ES-I3 (cell line): ENCODE data around the gene SERP2.
"Not testable (repeated sequence)": the region's sequence is repeated elsewhere in the genome, so short reads cannot be mapped to it uniquely, and the experiment has no call there.

Source experiments
- H3K36me3 ChIP-seq: 2 replicates; pipeline ENCODE4 v1.6.1; 2013; ENCODE audit warnings: mild to moderate bottlenecking, low read length, control low read depth, moderate library complexity; ENCODE audit not compliant: insufficient read depth
- H3K4me1 ChIP-seq: 2 replicates; pipeline ENCODE4 v1.6.1; 2013; ENCODE audit warnings: mild to moderate bottlenecking, control low read depth, low read length; ENCODE audit not compliant: insufficient read depth
- H3K9ac ChIP-seq: 2 replicates; pipeline ENCODE4 v1.6.1; 2013; ENCODE audit warnings: low read depth, mild to moderate bottlenecking, low read length, moderate library complexity
- H3K9me3 ChIP-seq: 2 replicates; pipeline ENCODE4 v1.6.1; 2013; ENCODE audit warnings: mild to moderate bottlenecking, low read length, moderate library complexity; ENCODE audit not compliant: control insufficient read depth, insufficient read depth

SERP2 gene

DNA sequence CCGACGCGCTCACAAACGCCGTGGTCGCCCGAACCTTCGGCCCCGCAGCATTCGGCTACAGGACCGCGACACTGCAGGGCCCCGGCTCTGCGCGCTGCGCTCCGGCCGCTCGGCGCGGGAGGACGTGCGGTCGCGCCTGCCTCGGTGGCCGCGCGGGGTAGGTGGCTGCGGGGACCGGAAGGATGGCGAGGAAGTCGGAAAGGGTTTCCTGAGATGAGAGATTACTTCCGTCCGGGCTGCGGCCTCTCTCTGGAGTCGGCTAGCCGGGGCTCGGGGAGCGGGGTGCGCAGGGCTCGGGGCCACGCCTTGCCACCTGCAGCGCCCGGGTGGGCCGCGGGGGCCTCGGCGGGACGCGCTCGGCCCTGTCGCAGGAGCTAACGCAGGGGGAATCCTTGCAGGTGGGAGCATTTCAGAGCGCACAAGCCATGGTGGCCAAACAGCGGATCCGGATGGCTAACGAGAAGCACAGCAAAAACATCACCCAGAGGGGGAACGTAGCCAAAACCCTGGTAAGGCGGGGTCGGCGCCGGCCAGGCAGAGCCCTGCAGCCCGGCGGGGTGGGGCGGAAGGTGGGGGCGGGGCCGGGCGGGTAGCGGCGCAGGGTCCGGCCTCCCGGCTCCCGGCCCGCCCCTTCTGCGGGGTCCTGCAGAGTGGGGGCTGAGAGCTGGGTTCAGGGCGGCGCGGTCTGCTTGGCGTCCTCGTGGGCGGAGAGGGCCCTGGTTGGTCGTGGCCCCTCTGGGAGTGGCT lies at the start of gene SERP2:
Gene SERP2 (plus strand): TSS at position 224 of the 747 bp plus-strand sequence. CDS start 202 bp downstream, at position 426.
- peak within 1 kb of the TSS; percentile 83 for H3K9ac ChIP-seq
- H3K9me3 ChIP-seq: no peaks in the 10 kb centered on the region
- H3K4me1 ChIP-seq: peaks cover 7% of the 10 kb centered on the region
- H3K36me3 ChIP-seq: no peaks in the 10 kb centered on the region

DNA sequence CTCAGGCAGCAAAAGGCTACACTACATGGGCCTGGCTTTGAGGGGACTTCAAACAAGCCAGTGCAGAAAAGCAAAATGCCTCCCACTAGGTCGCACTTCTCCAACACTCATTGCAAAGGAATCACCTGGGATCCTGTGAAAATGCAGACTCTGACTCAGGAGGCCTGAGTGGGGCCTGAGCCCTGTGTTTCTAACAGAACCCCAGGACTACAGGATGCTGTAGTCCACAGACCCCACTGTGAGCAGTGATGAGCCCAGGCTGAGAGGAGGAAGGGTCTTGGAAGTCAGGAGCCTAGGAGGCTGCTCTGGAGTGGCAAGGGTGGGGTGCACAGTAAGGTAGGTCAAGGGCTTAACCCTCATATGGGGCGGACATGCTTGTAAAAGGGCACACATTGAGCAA lies 46.7 kb upstream of the SERP2 start:
- no peaks in the 10 kb centered on the region for H3K36me3 ChIP-seq
- peaks cover under 1% of the 10 kb centered on the region; the same call in 1 of the 2 replicates for H3K4me1 ChIP-seq
- H3K9me3 ChIP-seq: peaks cover 2% of the 10 kb centered on the region; the same call in 1 of the 2 replicates
- H3K9ac ChIP-seq: no peak overlapping the region

GRCh38 chr13:44329041-44329440 lies 44.6 kb upstream of the SERP2 start:
- H3K9me3 ChIP-seq, H3K36me3 ChIP-seq, H3K9ac ChIP-seq, H3K4me1 ChIP-seq: not testable (repeated sequence)

DNA sequence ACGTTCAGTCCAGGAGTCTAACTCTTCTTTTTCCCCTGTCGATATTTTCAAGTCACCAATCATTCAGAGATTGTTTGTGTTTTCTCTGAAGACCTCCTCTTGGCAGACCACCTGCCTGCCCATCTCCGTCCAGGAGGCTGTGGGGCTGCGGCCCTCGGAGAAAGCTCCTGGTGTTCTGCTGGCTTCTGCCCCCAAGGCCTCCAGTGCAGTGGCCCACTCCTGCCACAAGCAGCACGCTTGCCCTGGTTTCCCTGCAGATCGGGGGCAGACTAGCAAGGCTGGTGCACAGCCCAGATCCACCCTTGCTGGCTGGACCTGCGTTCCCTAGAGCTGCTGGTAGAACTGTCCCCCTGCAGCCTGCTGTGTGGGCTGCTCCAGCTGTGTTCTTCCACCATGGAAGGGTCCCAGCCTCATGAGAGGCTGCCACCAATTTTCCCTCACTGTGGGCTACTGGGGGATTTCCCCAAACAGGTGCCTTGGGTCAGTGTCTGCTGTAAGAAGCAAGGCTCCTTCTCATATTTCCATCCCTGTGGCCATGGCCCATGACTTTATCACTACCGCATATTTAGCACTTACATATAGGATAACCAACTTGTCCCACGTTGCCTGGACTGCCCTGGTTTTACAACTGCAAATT lies 43.6 kb upstream of the SERP2 start:
- Histone ChIP-seq H3K4me1 (peaks cover 7% of the 10 kb centered on the region; the same call in 1 of the 2 replicates), H3K9ac (no peak overlapping the region)

GRCh38 chr13:44331446-44331845 lies 42.2 kb upstream of the SERP2 start:
- Histone ChIP-seq H3K9ac (no peak overlapping the region), H3K36me3 (no peaks in the 10 kb centered on the region), H3K4me1 (peaks cover 7% of the 10 kb centered on the region; the same call in 1 of the 2 replicates), H3K9me3 (no peaks in the 10 kb centered on the region)

More for the DNA sequence above, 43.6 kb upstream of the SERP2 start:
- no peaks in the 10 kb centered on the region for H3K36me3 ChIP-seq
- H3K9me3 ChIP-seq: no peaks in the 10 kb centered on the region

DNA sequence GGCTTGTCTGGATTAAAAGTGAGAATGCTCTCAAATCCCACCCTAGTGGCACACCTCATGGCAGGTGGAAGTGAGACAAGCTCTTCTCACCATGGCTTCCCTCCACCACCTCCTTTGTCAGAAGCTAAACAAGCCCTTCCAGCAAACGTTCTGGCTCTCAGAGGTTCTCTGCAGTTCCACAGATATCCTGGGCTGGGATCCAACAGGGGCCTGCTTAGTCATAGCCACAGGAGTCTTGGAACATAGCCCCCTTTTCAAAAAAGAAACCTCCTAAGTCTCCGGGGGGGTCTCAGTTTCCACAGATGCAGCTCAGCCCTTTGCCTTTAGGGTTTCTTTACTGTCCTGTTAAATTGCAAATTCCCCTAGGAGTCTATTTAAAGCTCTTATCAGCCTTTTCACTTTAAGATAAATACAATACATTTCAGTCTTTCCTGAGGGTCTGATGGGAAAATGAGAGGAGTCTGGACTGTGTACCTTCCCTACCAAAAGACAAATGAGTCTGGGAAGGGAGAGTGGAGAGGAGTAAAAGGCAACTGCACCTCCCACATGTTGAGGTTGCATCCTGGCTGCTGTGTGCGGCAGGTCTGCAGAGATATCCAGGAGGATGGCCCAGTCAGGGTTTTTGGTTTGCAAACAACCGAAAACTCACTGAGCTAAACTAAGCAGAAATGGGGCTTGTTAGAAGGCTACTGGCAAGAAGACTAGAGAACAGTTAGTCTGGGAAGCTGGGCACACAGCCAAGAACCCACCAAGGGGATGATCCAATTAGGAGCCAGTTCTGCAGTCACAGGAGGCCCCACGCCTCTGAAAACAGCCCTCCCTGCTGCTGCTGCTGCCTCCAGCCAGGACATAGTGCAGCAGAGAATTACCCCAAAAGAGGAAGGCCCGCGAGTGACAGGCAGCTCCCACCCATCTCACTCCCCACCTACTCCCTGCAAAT lies 41.4 kb upstream of the SERP2 start:
- no peak overlapping the region for H3K9ac ChIP-seq
- no peaks in the 10 kb centered on the region for H3K9me3 ChIP-seq
- peaks cover 7% of the 10 kb centered on the region; the same call in 1 of the 2 replicates for H3K4me1 ChIP-seq
- H3K36me3 ChIP-seq: no peaks in the 10 kb centered on the region

GRCh38 chr13:44333950-44334655 lies 39.5 kb upstream of the SERP2 start:
- H3K36me3 ChIP-seq: no peaks in the 10 kb centered on the region
- no peaks in the 10 kb centered on the region for H3K9me3 ChIP-seq
- H3K4me1 ChIP-seq: peaks cover 7% of the 10 kb centered on the region; the same call in 1 of the 2 replicates
- H3K9ac ChIP-seq: no peak overlapping the region

GRCh38 chr13:44334751-44335150 lies 38.9 kb upstream of the SERP2 start:
- H3K36me3 ChIP-seq: no peaks in the 10 kb centered on the region
- no peaks in the 10 kb centered on the region for H3K9me3 ChIP-seq
- no peak overlapping the region for H3K9ac ChIP-seq

GRCh38 chr13:44336934-44337333 lies 36.7 kb upstream of the SERP2 start:
- H3K4me1 ChIP-seq: peaks cover 7% of the 10 kb centered on the region; the same call in 1 of the 2 replicates
- no peaks in the 10 kb centered on the region; the same call in 1 of the 2 replicates for H3K9me3 ChIP-seq
- no peak overlapping the region for H3K9ac ChIP-seq
- no peaks in the 10 kb centered on the region for H3K36me3 ChIP-seq

More at GRCh38 chr13:44334751-44335150, 38.9 kb upstream of the SERP2 start:
- peaks cover 7% of the 10 kb centered on the region; the same call in 1 of the 2 replicates for H3K4me1 ChIP-seq

DNA sequence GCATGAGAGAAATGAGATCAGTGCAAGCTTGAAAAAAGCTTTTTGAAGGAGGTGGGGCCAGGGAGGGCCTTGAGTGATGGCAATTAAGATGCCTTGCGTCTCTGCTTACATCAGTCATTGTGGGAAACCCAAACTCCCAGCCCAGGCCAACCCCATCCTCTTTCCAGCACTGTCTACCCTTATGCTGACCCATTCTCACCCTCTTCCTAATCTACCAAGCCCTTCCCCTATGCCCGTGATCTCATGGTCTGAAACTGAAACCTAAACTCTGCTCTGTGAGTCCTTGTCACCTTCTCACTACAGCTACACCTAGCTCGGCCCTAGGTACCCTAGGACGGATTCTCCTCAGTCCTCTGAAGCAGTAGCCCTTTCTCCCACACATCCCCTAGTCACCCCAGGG lies 36.0 kb upstream of the SERP2 start:
- no peak overlapping the region for H3K9ac ChIP-seq
- no peaks in the 10 kb centered on the region; the same call in 1 of the 2 replicates for H3K9me3 ChIP-seq
- no peaks in the 10 kb centered on the region for H3K36me3 ChIP-seq
- peaks cover under 1% of the 10 kb centered on the region; the same call in 1 of the 2 replicates for H3K4me1 ChIP-seq

DNA sequence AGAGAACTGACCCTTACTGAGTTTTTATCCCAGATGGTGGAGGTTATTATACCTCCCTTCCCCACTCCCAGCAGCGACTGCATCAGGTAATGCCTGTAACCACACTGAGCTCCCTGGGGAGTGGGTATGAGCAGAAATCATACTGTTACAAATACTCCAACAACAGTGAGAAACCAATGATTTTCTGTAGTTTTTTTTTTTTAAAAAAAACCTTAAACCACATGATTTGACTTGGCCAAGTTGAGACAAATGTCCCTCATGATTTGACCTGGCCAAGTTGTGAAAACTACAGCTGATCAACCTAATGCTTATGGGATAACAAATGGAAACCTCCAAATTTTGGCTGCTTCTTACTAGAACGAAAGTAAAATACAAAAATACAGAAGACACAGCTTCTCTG lies 33.1 kb upstream of the SERP2 start:
- H3K9ac ChIP-seq: no peak overlapping the region
- no peaks in the 10 kb centered on the region; the same call in 1 of the 2 replicates for H3K9me3 ChIP-seq
- H3K4me1 ChIP-seq: no peaks in the 10 kb centered on the region
- H3K36me3 ChIP-seq: no peaks in the 10 kb centered on the region

GRCh38 chr13:44342741-44343140 lies 30.9 kb upstream of the SERP2 start:
- Histone ChIP-seq H3K36me3 (no peaks in the 10 kb centered on the region), H3K9ac (no peak overlapping the region), H3K4me1 (no peaks in the 10 kb centered on the region), H3K9me3 (no peaks in the 10 kb centered on the region; the same call in 1 of the 2 replicates)

- Histone ChIP-seq H3K4me1 (0 out of 2 replicates have a peak, but pooled peaks cover 3% of the 10 kb centered on the region), H3K36me3 (no peaks in the 10 kb centered on the region), H3K9ac (no peak overlapping the region), H3K9me3 (no peaks in the 10 kb centered on the region)
These were observed 27.1 kb upstream of the SERP2 start for GRCh38 chr13:44346534-44346933.
